Astrocyte of the spinal cord (primary cell): ENCODE data around the gene ASH1L.

ENCODE experiments used
- DNase-seq: peaks from one replicate; pipeline ENCODE4 v3.0.0; 2011; ENCODE audit warnings: low read depth, low spot score
- H3K4me3 ChIP-seq: 2 replicates; pipeline ENCODE4 v1.5.1; 2011; ENCODE audit warnings: low read depth, mild to moderate bottlenecking, low read length, moderate library complexity
- in situ Hi-C: cut with HindIII; loops from 2 replicates; pipeline ENCODE4 v1.10.0; 2017; ENCODE audit warnings: low sequenced_read_pairs
- TF ChIP-seq, protein P1 (sequence below): IDR thresholded peaks from 2 replicates; pipeline ENCODE4 v1.5.1; 2012; ENCODE audit warnings: low read depth, mild to moderate bottlenecking, low read length, inconsistent platforms

Gene ASH1L

DNA sequence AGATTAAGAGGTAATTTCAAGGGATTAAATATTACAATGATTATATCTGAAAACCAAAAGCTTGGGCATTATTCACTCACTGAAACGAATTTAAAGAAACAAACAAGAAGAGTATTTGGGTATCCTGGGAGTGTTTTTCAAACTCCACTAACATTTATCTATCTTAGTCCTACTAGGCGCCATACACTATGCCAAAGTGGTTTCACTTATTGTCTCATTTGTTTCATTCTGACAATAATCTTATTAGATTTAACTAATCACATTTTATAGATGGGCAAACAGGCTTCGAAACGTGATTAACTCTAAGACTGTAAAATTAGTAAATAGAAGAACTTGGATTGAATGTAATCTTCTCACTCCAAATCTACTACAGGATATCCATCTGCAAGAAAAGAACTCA lies 25.4 kb downstream of the ASH1L start:
- H3K4me3 ChIP-seq = no peak overlapping the region
- in situ Hi-C loops = no loop called here
- DNase-seq = no peak
- TF ChIP-seq, protein P1, sequence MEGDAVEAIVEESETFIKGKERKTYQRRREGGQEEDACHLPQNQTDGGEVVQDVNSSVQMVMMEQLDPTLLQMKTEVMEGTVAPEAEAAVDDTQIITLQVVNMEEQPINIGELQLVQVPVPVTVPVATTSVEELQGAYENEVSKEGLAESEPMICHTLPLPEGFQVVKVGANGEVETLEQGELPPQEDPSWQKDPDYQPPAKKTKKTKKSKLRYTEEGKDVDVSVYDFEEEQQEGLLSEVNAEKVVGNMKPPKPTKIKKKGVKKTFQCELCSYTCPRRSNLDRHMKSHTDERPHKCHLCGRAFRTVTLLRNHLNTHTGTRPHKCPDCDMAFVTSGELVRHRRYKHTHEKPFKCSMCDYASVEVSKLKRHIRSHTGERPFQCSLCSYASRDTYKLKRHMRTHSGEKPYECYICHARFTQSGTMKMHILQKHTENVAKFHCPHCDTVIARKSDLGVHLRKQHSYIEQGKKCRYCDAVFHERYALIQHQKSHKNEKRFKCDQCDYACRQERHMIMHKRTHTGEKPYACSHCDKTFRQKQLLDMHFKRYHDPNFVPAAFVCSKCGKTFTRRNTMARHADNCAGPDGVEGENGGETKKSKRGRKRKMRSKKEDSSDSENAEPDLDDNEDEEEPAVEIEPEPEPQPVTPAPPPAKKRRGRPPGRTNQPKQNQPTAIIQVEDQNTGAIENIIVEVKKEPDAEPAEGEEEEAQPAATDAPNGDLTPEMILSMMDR = no peak

DNA sequence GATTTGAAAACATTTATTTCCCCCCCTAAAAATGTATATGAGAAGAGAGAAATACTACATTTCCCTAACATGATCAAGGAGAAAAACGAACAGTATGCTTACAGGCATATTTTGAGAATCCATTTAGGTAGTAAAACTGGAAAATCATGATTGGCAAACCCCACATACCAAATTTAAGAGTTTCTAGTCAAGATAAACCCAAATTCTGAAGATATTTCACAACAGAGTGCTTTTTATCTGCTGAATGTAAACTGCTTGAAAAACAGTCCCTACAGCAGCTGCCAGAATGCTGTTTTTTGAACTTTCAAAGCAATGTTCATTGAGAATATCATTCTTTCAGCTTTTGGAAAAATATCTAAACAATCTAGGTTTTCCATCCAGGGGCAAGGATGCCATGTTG lies 31.0 kb downstream of the ASH1L start:
- in situ Hi-C loops = no loop called here
- TF ChIP-seq, protein P1 = no peak
- H3K4me3 ChIP-seq = no peak overlapping the region
- no peak for DNase-seq

DNA sequence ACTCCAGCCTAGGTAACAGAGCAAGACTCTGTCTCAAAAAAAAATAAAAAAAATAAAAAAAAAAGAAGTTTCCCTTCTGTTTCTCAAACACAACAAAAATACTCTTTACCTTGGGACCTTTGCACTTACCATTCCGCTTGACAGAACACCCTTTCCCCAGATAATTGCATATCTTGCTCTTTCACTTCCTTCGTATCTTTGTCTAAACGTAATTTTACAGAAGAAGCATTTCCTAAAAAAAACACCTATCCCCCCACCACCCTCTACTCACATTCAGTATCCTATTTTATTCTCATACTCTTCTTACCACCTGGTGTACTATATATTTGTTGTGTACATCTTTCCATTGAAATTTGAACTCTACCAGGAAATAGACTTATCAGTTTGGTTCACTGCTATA lies 32.7 kb downstream of the ASH1L start:
- no peak for DNase-seq
- no peak overlapping the region for H3K4me3 ChIP-seq
- in situ Hi-C loops = no loop called here
- TF ChIP-seq, protein P1 = no peak

- H3K4me3 ChIP-seq = no peak overlapping the region
- TF ChIP-seq, protein P1 = no peak
- DNase-seq = no peak
- in situ Hi-C loops = no loop called here
Measured at GRCh38 chr1:155529109-155529508, 33.5 kb downstream of the ASH1L start.

DNA sequence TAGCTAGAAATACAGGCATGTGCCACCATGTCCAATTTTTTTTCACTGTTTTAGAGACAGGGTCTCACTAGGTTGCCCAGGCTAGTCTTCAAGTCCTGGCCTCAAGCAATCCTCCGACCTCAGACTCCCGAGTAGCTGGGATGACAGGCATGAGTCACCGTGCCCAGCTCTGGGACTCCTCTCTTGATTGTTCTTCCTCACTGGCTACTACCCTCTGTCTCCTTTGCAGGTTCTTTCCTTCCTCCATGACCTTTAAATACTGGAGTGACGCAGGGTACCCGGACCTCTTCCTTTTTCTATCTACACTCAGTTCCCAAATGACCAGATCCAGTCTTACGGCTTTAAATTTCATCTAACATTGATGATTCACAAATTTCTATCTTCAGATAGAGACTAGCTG lies 34.9 kb downstream of the ASH1L start:
- in situ Hi-C loops = no loop called here
- DNase-seq = no peak
- H3K4me3 ChIP-seq = no peak overlapping the region
- TF ChIP-seq, protein P1 = no peak

GRCh38 chr1:155526356-155526755 lies 36.2 kb downstream of the ASH1L start:
- no peak overlapping the region for H3K4me3 ChIP-seq
- TF ChIP-seq, protein P1 = no peak
- DNase-seq = no peak
- in situ Hi-C loops = no loop called here

DNA sequence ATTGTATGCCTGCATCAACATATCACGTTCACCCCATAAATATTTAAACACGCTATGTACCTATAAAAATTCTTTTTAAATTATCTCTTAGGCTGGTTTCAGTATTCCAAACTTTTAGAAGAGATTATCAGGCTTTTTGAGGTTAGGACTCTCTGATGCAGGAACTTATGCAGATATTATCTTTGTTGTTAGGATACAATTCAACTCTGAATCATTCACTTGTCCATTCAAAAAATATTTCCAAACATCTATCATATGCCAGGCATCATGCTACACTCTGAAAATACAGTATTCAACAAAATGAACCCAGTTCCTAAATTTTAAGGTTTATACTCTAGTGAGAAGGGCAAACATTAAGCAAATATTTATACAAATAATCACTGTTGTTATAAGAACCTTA lies 40.5 kb downstream of the ASH1L start:
- TF ChIP-seq, protein P1 = no peak
- in situ Hi-C loops = no loop called here
- H3K4me3 ChIP-seq = no peak overlapping the region
- no peak for DNase-seq
